Endothelial cell of umbilical vein (primary cell): ENCODE results near the gene SLC26A2. TPM values are rescaled to one million over a fixed set of nuclear protein-coding genes. Genes with fewer than 3 reads are reported as not detected.

Experiments used
- BruUV-seq: library from RNA; stranded (reverse); fragments of 400-500 nt; replicated peaks from 2 replicates; lab custom pipeline; 2021; lab: Mats Ljungman, UMichigan
- CTCF ChIA-PET: fragments of 300-600, 350-600 bp; sonication (Branson Sonifier 250); formaldehyde crosslinking; loops from one replicate; lab custom pipeline; 2021; ENCODE audit warnings: antibody characterized with exemption, inconsistent platforms; lab: Charles Lee
- POLR2A ChIA-PET: fragments of 300-600, 350-600 bp; sonication (Branson Sonifier 250); formaldehyde crosslinking; loops from one replicate; lab custom pipeline; 2021; ENCODE audit warnings: antibody characterized with exemption, inconsistent platforms; lab: Charles Lee
- DNase-seq: peaks from one replicate; pipeline ENCODE4 v3.0.0-alpha.2; 2011; ENCODE audit warnings: low read depth, low spot score
- FAIRE-seq: peaks from 2 replicates; lab custom pipeline; 2011; peaks lifted over from hg19 to GRCh38; lab: Jason Lieb, UNC
- H2AFZ ChIP-seq: 2 replicates; pipeline ENCODE4 v1.6.0; 2012; ENCODE audit warnings: low read depth, low read length, control low read depth, inconsistent platforms
- H3K27ac ChIP-seq: 2 replicates; pipeline ENCODE4 v1.5.1; 2011; ENCODE audit warnings: low read depth, mild to moderate bottlenecking, control low read depth, low read length, moderate library complexity; ENCODE audit not compliant: insufficient read depth
- H3K27me3 ChIP-seq, 2 experiments: 2 replicates each; pipeline versions ENCODE4 v1.6.0 to v1.6.1; 2011; ENCODE audit warnings: low read length in 2 of 2, mixed read lengths in 1 of 2; ENCODE audit not compliant: control insufficient read depth in 2 of 2, insufficient read depth in 2 of 2
- H3K36me3 ChIP-seq, 2 experiments: 2 replicates in 1 of 2; 3 replicates in 1 of 2; pipeline ENCODE4 v1.5.1; 2011; ENCODE audit warnings: low read length in 2 of 2, mild to moderate bottlenecking in 1 of 2, moderate library complexity in 1 of 2; ENCODE audit not compliant: control insufficient read depth in 2 of 2, insufficient read depth in 2 of 2; ENCODE audit errors: extremely low read depth in 1 of 2
- H3K4me1 ChIP-seq: 3 replicates; pipeline ENCODE4 v1.5.1; 2011; ENCODE audit warnings: mild to moderate bottlenecking, low read length; ENCODE audit not compliant: control insufficient read depth, insufficient read depth; ENCODE audit errors: extremely low read depth
- H3K4me2 ChIP-seq: 2 replicates; pipeline ENCODE4 v1.6.1; 2011; ENCODE audit warnings: low read length, control low read depth, mixed read lengths; ENCODE audit not compliant: insufficient read depth
- H3K4me3 ChIP-seq, 3 experiments: fragments of 200-600 bp in 1 of 3; sonication (generic), shearing (Covaris generic) in 1 of 3; replicated peaks in 1 of 3; 2 replicates each; pipeline ENCODE4 v1.5.1; 2011 to 2016; ENCODE audit warnings: control low read depth in 3 of 3, low read length in 3 of 3, mild to moderate bottlenecking in 2 of 3, inconsistent platforms in 1 of 3, low read depth in 1 of 3, moderate library complexity in 1 of 3; ENCODE audit not compliant: insufficient read depth in 1 of 3
- H3K79me2 ChIP-seq: 2 replicates; pipeline ENCODE4 v1.6.0; 2012; ENCODE audit warnings: low read length, inconsistent platforms; ENCODE audit not compliant: control insufficient read depth, insufficient read depth
- H3K9ac ChIP-seq: replicated peaks from 2 replicates; pipeline ENCODE3; 2011; ENCODE audit warnings: low read length, control low read depth; ENCODE audit not compliant: insufficient read depth; ENCODE audit errors: extremely low read depth
- H3K9me1 ChIP-seq: replicated peaks from 3 replicates; pipeline ENCODE4 v1.6.0; 2011; ENCODE audit warnings: mild to moderate bottlenecking, low read length; ENCODE audit not compliant: control insufficient read depth, insufficient read depth; ENCODE audit errors: extremely low read depth
- H3K9me3 ChIP-seq: replicated peaks from 2 replicates; pipeline ENCODE4 v1.5.1; 2012; ENCODE audit warnings: low read length, inconsistent platforms; ENCODE audit not compliant: control insufficient read depth, insufficient read depth
- H4K20me1 ChIP-seq: replicated peaks from 2 replicates; pipeline ENCODE3; 2011; ENCODE audit warnings: mild to moderate bottlenecking, low read length; ENCODE audit not compliant: control insufficient read depth, insufficient read depth; ENCODE audit errors: extremely low read depth
- EZH2 ChIP-seq: IDR thresholded peaks from 2 replicates; pipeline ENCODE4 v1.6.1; 2012; ENCODE audit warnings: borderline replicate concordance, low read depth, mild to moderate bottlenecking, moderate library complexity, low read length, inconsistent platforms; ENCODE audit not compliant: severe bottlenecking
- FOS ChIP-seq: IDR thresholded peaks from 2 replicates; pipeline ENCODE4 v1.6.1; 2011; ENCODE audit warnings: mild to moderate bottlenecking, low read length, moderate library complexity, borderline replicate concordance; ENCODE audit not compliant: insufficient read depth
- GATA2 ChIP-seq: IDR thresholded peaks from 2 replicates; pipeline ENCODE4 v1.7.0; 2011; ENCODE audit warnings: low read depth, mild to moderate bottlenecking, moderate library complexity, mixed read lengths, low read length; ENCODE audit not compliant: insufficient read length, insufficient read depth
- JUN ChIP-seq: IDR thresholded peaks from 2 replicates; pipeline ENCODE4 v1.6.1; 2011; ENCODE audit warnings: borderline replicate concordance, low read depth; ENCODE audit not compliant: insufficient read length, insufficient read depth
- MYC ChIP-seq: IDR thresholded peaks from one replicate; pipeline ENCODE4 v1.6.1; 2011; ENCODE audit warnings: mild to moderate bottlenecking, low read depth, low read length
- POLR2A ChIP-seq: IDR thresholded peaks from 2 replicates; pipeline ENCODE4 v1.6.1; 2012; ENCODE audit warnings: low read depth, mild to moderate bottlenecking, control low read depth, low read length
- POLR2AphosphoS5 ChIP-seq: IDR thresholded peaks from 2 replicates; pipeline ENCODE4 v1.6.1; 2012; ENCODE audit warnings: low read depth, mild to moderate bottlenecking, control low read depth, low read length, moderate library complexity; ENCODE audit not compliant: insufficient read depth
- dilution Hi-C: fragments of 300-500 bp; cut with MboI; formaldehyde crosslinking; loops from one replicate; pipeline ENCODE4 v1.15.0; 2019; ENCODE audit warnings: low sequenced_read_pairs; ENCODE audit not compliant: extremely low pct_ligation_motif_present
- intact Hi-C: fragments of 100-400 bp; cut with micrococcal nuclease; formaldehyde crosslinking; loops from one replicate; pipeline ENCODE4 v1.10.0; 2022
- polyA plus RNA-seq, 4 experiments: library from polyadenylated mRNA; depleted of rRNA in 3 of 4; stranded (reverse) in 3 of 4; unstranded in 1 of 4; fragments of >200 nt; gene quantifications; 2 replicates each; pipeline versions ENCODE4 v1.2.1 to v1.2.3, GENCODE V29; 2011 to 2012; ENCODE audit warnings: missing spikeins in 1 of 4
- total RNA-seq: library from RNA; stranded (reverse); gene quantifications from 2 replicates; pipeline ENCODE4 v1.2.3, GENCODE V29; 2021
- TF ChIP-seq, protein P1 (sequence below), 2 donors: IDR thresholded peaks; 1 replicate in 1 of 2; 2 replicates in 1 of 2; pipeline ENCODE4 v1.5.1; 2011; ENCODE audit warnings: low read length in 2 of 2, mild to moderate bottlenecking in 2 of 2, moderate library complexity in 2 of 2, control low read depth in 1 of 2, inconsistent platforms in 1 of 2, low read depth in 1 of 2; ENCODE audit not compliant: insufficient read depth in 1 of 2; ENCODE audit errors: extremely low read depth in 1 of 2

The SLC26A2 gene
- total and polyA plus RNA-seq, 2 donors (not counting 3 experiments of a cell fraction or from before 2014, with no cell fraction given), result 5.9 to 16.8 TPM

DNA sequence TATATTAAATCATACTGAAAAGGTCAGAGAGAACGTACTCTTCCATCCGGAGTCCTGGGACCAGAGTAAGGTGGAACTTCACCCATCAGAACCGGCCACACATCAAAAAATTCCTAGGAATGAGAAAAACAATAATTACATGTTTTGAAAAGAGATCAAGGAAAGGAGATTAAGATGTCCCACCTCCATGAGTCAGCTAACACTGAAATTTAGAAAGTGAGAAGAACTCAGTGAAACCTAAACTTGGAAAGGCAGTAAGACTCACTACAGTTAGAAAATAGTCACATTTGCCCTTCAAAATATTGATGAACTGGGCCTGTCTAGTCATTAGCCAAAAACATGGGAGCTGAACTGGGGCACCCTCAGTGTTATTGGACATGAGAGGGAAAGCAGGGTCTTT lies 39.0 kb upstream of the SLC26A2 start:
- DNase-seq (no peak), FAIRE-seq (no peak)
- H3K9me3 ChIP-seq, result no peaks in the 10 kb centered on the region

DNA sequence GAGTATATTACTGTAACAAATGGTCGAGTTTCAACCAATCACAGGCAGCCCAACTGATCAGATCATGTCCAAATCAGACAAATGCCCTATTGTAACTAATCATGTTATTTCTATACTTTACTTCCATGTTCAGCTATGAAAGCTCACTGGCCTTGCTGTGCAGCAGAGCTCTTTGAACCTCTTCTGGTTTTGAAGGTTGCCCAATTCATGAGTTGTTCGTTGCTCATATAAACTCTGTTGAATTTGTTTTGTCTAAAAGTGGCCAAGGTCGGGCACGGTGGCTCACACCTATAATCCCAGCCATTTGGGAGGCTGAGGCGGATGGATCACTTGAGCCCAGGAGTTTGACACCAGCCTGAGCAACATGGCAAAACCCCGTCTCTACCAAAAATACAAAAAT lies 37.6 kb upstream of the SLC26A2 start:
- H2AFZ ChIP-seq, result no peak overlapping the region
- no peak overlapping the region for H3K9ac ChIP-seq
- CTCF ChIA-PET, result interaction anchor here (0.8 to 1.7 kb wide), 6 partner anchors 9 to 71 kb away, joined by 3 to 4 read pairs (median 3); partner anchors contain the start of gene SLC26A2
- H3K36me3 ChIP-seq, result no peaks in the 10 kb centered on the region
- no peaks in the 10 kb centered on the region for H3K9me3 ChIP-seq
- no peak for TF ChIP-seq POLR2AphosphoS5
- TF ChIP-seq JUN, result no peak
- TF ChIP-seq FOS, result no peak
- TF ChIP-seq, protein P1, sequence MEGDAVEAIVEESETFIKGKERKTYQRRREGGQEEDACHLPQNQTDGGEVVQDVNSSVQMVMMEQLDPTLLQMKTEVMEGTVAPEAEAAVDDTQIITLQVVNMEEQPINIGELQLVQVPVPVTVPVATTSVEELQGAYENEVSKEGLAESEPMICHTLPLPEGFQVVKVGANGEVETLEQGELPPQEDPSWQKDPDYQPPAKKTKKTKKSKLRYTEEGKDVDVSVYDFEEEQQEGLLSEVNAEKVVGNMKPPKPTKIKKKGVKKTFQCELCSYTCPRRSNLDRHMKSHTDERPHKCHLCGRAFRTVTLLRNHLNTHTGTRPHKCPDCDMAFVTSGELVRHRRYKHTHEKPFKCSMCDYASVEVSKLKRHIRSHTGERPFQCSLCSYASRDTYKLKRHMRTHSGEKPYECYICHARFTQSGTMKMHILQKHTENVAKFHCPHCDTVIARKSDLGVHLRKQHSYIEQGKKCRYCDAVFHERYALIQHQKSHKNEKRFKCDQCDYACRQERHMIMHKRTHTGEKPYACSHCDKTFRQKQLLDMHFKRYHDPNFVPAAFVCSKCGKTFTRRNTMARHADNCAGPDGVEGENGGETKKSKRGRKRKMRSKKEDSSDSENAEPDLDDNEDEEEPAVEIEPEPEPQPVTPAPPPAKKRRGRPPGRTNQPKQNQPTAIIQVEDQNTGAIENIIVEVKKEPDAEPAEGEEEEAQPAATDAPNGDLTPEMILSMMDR (IDR thresholded peaks at IDR 0.05; ENCODE audit: extremely low read depth in 1 of 2, insufficient read depth in 1 of 2, low read depth in 1 of 2, low read length in 2 of 2), result no peak
- TF ChIP-seq MYC, result no peak
- DNase-seq (no peak), FAIRE-seq (no peak)
- H4K20me1 ChIP-seq, result no peaks in the 10 kb centered on the region
- POLR2A ChIA-PET, result no interaction called here
- H3K4me3 ChIP-seq, result no peak overlapping the region
- no peak overlapping the region for H3K27ac ChIP-seq
- intact Hi-C loops, result no loop called here
- peaks cover 7% of the 10 kb centered on the region for H3K4me1 ChIP-seq
- BruUV-seq, result no TSS peak
- dilution Hi-C loops, result no loop called here
- H3K4me2 ChIP-seq, result no peak overlapping the region
- no peaks in the 10 kb centered on the region for H3K9me1 ChIP-seq
- H3K79me2 ChIP-seq, result no peaks in the 10 kb centered on the region
- no peaks in the 10 kb centered on the region for H3K27me3 ChIP-seq

More for the DNA sequence above, 39.0 kb upstream of the SLC26A2 start:
- Histone ChIP-seq H2AFZ (no peak overlapping the region), H3K9me1 (no peaks in the 10 kb centered on the region), H3K36me3 (no peaks in the 10 kb centered on the region), H3K4me2 (no peak overlapping the region), H3K4me1 (peaks cover 19% of the 10 kb centered on the region), H3K27me3 (no peaks in the 10 kb centered on the region), H3K27ac (no peak overlapping the region), H3K4me3 (no peak overlapping the region), H3K79me2 (no peaks in the 10 kb centered on the region), H3K9ac (no peak overlapping the region), H4K20me1 (no peaks in the 10 kb centered on the region)
- ChIA-PET CTCF (interaction anchor here (0.6 to 1.1 kb wide), 3 partner anchors 10 to 40 kb away, joined by 3 to 4 read pairs (median 3); no protein-coding TSS in a partner anchor), POLR2A (no interaction called here)
- TF ChIP-seq GATA2 (no peak), EZH2 (no peak), POLR2A (no peak), JUN (no peak)
- TF ChIP-seq, protein P1 (IDR thresholded peaks at IDR 0.05; ENCODE audit: extremely low read depth in 1 of 2, insufficient read depth in 1 of 2, low read depth in 1 of 2, low read length in 2 of 2), result no peak
- intact Hi-C loops (no loop called here), dilution Hi-C loops (no loop called here)
- BruUV-seq, result no TSS peak
